ENCODE measurements around the gene DCAF17. TPM values are rescaled to one million over a fixed set of nuclear protein-coding genes. Genes with fewer than 3 reads are reported as not detected.

The DCAF17 gene
- polyA plus RNA-seq, 2 of the 4 experiments (the other 2 are of a cell fraction): 11.5 to 26.9 TPM

DNA sequence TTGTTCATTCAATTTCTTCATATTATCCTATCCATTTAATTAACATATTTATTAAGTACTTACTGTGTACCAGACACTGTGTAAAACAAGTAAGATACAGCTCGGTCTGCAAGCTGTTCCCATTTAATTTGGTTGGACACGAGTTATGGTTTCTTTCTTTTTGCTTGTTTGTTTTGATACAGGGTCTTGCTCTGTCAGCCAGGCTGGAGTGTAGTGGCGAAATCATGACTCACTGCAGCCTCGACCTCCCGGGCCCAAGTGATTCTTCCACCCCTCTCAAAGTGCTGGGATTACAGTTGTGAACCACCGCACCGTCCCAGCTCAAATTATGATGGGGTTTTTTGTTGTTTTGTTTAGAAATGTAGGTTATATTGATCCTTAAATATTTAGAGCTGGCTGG, 97.3 kb downstream of the DCAF17 start:
- CTCF ChIA-PET: interaction anchor here (1.2 to 3.4 kb wide), 4 partner anchors 10 to 115 kb away, joined by 3 to 18 read pairs (median 4); no protein-coding TSS in a partner anchor
- no peak overlapping the region for H3K27ac ChIP-seq
- H3K4me2 ChIP-seq: peak overlapping the region; percentile 16; the same call in 2 of the 3 replicates
- POLR2A ChIA-PET: interaction anchor here (0.7 to 2.0 kb wide), 3 partner anchors 9 to 97 kb away, joined by 3 to 7 read pairs (median 3); partner anchors contain the start of genes CYBRD1, DCAF17 and METTL8
- no peak for FAIRE-seq
- 40% methylated on average over 7 of the region's 7 CpGs for WGBS (ENCODE audit: missing lambda C conversion rate)
- no peak for DNase-seq (ENCODE audit: low read depth in 1 of 2, low spot score in 1 of 2)
- H3K4me3 ChIP-seq: no peak overlapping the region
- TF ChIP-seq, protein P1, sequence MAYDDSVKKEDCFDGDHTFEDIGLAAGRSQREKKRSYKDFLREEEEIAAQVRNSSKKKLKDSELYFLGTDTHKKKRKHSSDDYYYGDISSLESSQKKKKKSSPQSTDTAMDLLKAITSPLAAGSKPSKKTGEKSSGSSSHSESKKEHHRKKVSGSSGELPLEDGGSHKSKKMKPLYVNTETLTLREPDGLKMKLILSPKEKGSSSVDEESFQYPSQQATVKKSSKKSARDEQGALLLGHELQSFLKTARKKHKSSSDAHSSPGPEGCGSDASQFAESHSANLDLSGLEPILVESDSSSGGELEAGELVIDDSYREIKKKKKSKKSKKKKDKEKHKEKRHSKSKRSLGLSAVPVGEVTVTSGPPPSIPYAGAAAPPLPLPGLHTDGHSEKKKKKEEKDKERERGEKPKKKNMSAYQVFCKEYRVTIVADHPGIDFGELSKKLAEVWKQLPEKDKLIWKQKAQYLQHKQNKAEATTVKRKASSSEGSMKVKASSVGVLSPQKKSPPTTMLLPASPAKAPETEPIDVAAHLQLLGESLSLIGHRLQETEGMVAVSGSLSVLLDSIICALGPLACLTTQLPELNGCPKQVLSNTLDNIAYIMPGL (CRISPR knock-in tag; IDR thresholded peaks at IDR 0.05; ENCODE audit: borderline replicate concordance): no peak
- TF ChIP-seq HOXA7 (CRISPR knock-in tag; IDR thresholded peaks at IDR 0.05) (no peak), POLR2AphosphoS2 (conservative IDR thresholded peaks at IDR 0.05; ENCODE audit: low read length) (no peak), FOSB (CRISPR knock-in tag; IDR thresholded peaks at IDR 0.05) (no peak), HOXB13 (CRISPR knock-in tag; IDR thresholded peaks at IDR 0.05; ENCODE audit: low read depth) (no peak), CHD2 (IDR thresholded peaks at IDR 0.05; ENCODE audit: low read length, partially characterized antibody) (no peak), ZNF302 (CRISPR knock-in tag; IDR thresholded peaks at IDR 0.05) (no peak), ESRRA (IDR thresholded peaks at IDR 0.05; ENCODE audit: borderline replicate concordance, low read length) (no peak), KDM1A (IDR thresholded peaks at IDR 0.05; ENCODE audit: low read depth) (no peak), NPAS2 (CRISPR knock-in tag; IDR thresholded peaks at IDR 0.05; ENCODE audit: borderline replicate concordance) (no peak)
- TF ChIP-seq, protein P2, sequence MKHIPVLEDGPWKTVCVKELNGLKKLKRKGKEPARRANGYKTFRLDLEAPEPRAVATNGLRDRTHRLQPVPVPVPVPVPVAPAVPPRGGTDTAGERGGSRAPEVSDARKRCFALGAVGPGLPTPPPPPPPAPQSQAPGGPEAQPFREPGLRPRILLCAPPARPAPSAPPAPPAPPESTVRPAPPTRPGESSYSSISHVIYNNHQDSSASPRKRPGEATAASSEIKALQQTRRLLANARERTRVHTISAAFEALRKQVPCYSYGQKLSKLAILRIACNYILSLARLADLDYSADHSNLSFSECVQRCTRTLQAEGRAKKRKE (CRISPR knock-in tag; IDR thresholded peaks at IDR 0.05; ENCODE audit: low read depth): no peak
- TF ChIP-seq, protein P3, sequence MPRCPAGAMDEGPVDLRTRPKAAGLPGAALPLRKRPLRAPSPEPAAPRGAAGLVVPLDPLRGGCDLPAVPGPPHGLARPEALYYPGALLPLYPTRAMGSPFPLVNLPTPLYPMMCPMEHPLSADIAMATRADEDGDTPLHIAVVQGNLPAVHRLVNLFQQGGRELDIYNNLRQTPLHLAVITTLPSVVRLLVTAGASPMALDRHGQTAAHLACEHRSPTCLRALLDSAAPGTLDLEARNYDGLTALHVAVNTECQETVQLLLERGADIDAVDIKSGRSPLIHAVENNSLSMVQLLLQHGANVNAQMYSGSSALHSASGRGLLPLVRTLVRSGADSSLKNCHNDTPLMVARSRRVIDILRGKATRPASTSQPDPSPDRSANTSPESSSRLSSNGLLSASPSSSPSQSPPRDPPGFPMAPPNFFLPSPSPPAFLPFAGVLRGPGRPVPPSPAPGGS (IDR thresholded peaks at IDR 0.05): no peak
- 0 out of 3 replicates have a peak, but pooled peaks cover 6% of the 10 kb centered on the region for H3K9me3 ChIP-seq
- ATAC-seq: peak in 1 of 2 experiments; percentile 39; a peak in 1 of 6 replicates
- peaks cover 11% of the 10 kb centered on the region; the same call in 2 of the 3 replicates for H3K4me1 ChIP-seq

DNA sequence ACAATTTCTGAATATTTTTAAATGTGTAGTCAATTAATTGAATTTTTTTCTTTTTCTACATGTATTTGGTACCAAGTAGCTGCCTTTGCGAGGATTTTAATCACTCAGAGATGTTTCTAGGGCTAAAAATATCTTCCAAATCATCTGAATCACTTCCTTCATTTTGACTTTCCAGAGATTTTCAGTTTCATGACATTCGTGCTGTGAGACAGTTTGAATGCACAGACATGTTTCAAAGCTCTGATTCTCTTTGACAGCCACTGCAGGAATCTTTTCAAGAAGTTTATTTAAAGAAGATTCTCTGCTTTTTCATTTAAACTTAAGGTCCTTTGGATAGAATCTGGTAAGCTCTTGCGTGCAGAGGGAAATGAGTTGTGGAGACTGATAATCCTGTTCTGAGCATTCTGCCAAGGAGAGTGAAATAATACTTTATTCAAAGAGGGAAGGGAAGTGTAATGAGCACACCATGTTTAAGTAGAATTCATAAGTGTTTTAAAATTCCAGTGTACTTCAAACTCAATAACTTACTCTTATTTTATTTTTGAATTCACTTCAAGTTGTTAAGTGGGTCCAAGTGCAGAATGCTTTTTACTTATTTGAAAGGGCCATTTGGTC, 97.9 kb downstream of the DCAF17 start:
- DNase-seq (ENCODE audit: low read depth in 1 of 2, low spot score in 1 of 2): no peak
- ATAC-seq: no peak
- peaks cover 11% of the 10 kb centered on the region; the same call in 2 of the 3 replicates for H3K4me1 ChIP-seq
- FAIRE-seq: no peak
- ChIA-PET POLR2A (interaction anchor here (1.3 to 2.0 kb wide), 2 partner anchors 10 to 98 kb away, joined by 3 to 7 read pairs; partner anchors contain the start of genes CYBRD1, DCAF17 and METTL8), CTCF (interaction anchor here (1.2 to 3.4 kb wide), 3 partner anchors 10 to 67 kb away, joined by 3 to 18 read pairs (median 4); no protein-coding TSS in a partner anchor)
- H3K27ac ChIP-seq: no peak overlapping the region
- H3K9me3 ChIP-seq: 0 out of 3 replicates have a peak, but pooled peaks cover 6% of the 10 kb centered on the region
- TF ChIP-seq CHD4 (IDR thresholded peaks at IDR 0.05; ENCODE audit: borderline replicate concordance) (no peak), RNF2 (IDR thresholded peaks at IDR 0.05; ENCODE audit: borderline replicate concordance, low read depth) (no peak), MYC (IDR thresholded peaks at IDR 0.05; ENCODE audit: borderline replicate concordance, low read length) (no peak), MAZ (IDR thresholded peaks at IDR 0.05; ENCODE audit: borderline replicate concordance, low read depth, low read length) (no peak), SREBF2 (IDR thresholded peaks at IDR 0.05) (no peak), NPAS2 (CRISPR knock-in tag; IDR thresholded peaks at IDR 0.05; ENCODE audit: borderline replicate concordance) (no peak), PHF8 (IDR thresholded peaks at IDR 0.05; ENCODE audit: borderline replicate concordance, low read depth) (no peak), JUNB (IDR thresholded peaks at IDR 0.05) (no peak), TFCP2L1 (CRISPR knock-in tag; IDR thresholded peaks at IDR 0.05) (no peak), POLR2A (IDR thresholded peaks at IDR 0.05; ENCODE audit: low read length) (no peak), ZNF302 (CRISPR knock-in tag; IDR thresholded peaks at IDR 0.05) (no peak), TP53 (CRISPR knock-in tag; IDR thresholded peaks at IDR 0.05) (no peak), ZSCAN20 (CRISPR knock-in tag; IDR thresholded peaks at IDR 0.05) (no peak), KDM1A (IDR thresholded peaks at IDR 0.05; ENCODE audit: low read depth) (no peak)
- TF ChIP-seq, protein P4, sequence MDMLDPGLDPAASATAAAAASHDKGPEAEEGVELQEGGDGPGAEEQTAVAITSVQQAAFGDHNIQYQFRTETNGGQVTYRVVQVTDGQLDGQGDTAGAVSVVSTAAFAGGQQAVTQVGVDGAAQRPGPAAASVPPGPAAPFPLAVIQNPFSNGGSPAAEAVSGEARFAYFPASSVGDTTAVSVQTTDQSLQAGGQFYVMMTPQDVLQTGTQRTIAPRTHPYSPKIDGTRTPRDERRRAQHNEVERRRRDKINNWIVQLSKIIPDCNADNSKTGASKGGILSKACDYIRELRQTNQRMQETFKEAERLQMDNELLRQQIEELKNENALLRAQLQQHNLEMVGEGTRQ (IDR thresholded peaks at IDR 0.05): no peak
- TF ChIP-seq, protein P3 (IDR thresholded peaks at IDR 0.05): no peak
- H3K4me3 ChIP-seq: no peak overlapping the region
- no peak overlapping the region for H3K4me2 ChIP-seq
- WGBS (ENCODE audit: missing lambda C conversion rate): 93% methylated on average over 3 of the region's 3 CpGs

Measured in A549 (cell line).